Limb (tissue), 2 donors: ENCODE measurements around the gene FAM3C.

Source experiments
- DNase-seq, 2 donors: peaks; one replicate each; pipeline ENCODE4 v3.0.0-alpha.2; 2016; ENCODE audit errors: extremely low spot score in 2 of 2

The FAM3C gene

DNA sequence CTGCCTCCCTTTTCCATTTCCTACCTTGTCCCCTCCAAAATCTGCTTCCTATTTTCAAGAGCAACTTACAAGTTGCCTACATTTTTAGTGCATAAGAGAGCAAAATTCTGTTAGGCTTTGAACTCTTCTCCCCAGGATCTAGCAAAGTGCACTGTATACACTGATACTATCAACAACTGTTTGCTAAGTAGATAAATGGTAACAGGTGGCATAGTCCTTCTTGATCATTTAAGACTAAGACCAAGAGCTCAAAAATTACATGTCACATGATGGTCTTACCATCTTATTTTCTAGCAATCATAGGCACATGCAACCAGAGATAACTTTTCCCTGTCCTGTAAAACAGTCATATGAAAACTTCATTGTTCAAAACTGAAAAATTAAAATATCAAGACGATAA, 16.2 kb downstream of the FAM3C start:
- no peak for DNase-seq

DNA sequence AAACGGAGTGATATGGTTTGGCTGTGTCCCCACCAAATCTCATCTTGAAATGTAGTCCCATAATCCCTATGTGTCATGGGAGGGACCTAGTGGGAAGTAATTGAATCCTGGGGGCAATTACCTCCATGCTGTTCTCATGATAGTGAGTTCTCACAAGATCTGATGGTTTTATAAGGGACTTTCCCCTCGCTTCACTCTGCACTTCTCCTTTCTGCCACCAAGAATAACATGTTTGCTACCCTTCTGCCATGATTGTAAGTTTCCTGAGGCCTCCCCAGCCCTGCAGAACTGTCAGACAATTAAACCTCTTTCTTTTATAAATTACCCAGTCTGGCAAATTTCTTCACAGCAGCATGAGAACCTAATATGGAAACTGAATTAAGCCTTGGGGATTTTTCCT, 19.1 kb downstream of the FAM3C start:
- no peak for DNase-seq

DNA sequence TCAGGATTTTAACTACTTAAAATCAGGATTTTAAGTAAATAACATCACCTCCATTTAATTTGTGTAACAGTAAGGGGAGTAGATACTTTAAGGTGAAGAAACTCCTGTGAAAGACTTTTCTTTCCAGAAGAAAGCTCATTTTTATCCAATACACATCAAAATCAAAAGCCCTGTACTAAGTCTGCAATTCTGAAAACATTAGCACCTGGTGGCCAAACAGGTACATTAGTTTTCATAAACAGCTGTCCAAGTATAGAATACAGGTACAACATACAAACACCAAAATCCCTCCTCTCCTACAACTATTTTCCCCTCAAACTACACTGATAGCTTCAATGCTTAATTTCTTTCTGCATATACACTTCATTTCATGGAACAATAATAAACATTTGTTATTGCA, 22.9 kb downstream of the FAM3C start:
- DNase-seq, result no peak

- DNase-seq, result no peak
Measured at GRCh38 chr7:121372376-121373010, 23.6 kb downstream of the FAM3C start.

GRCh38 chr7:121371883-121372282, 24.2 kb downstream of the FAM3C start:
- DNase-seq, result no peak

DNA sequence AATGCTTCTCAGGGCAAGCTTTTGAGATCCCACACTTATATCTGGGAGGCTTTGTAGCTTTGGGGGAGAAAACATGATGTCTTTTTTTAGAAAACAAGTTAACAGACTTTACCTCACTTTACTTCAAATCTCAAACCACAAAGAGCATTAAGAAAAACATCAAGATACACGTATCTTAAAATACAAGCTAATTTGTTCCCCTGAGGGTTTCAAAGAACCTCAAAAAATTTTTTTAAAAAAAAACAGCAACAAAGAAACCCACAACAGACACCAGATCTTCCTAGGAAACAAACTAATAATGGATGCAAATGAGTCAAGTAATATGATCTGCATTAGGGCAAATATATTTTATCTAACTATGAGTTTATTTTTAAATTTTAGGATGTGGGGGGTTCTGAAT, 24.7 kb downstream of the FAM3C start:
- no peak for DNase-seq

- peak in 1 of 2 donors; percentile 42 for DNase-seq
Measured at GRCh38 chr7:121369462-121369861, 26.6 kb downstream of the FAM3C start.

- DNase-seq, result peak in 1 of 2 donors; percentile 73
Measured at GRCh38 chr7:121366852-121367431, 29.2 kb downstream of the FAM3C start.

DNA sequence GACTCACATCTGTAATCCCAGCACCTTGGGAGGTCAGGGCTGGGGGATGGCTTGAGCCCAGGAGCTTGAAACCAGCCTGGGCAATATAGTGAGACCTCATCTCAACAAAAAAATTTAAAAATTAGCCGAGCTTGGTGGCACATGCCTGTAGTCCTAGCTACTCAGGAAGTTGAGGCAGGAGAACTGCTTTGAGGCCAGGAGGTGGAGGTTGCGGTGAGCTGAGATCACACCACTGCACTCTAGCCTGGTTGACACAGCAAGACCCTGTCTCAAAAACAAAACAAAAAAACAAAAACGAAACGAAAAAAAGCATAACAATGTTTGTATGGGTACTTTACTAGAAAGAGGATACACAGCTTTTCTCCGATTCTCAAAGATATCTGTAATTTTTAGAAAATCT, 35.5 kb downstream of the FAM3C start:
- DNase-seq, result no peak

GRCh38 chr7:121355574-121355973, 40.5 kb downstream of the FAM3C start:
- DNase-seq, result no peak

DNA sequence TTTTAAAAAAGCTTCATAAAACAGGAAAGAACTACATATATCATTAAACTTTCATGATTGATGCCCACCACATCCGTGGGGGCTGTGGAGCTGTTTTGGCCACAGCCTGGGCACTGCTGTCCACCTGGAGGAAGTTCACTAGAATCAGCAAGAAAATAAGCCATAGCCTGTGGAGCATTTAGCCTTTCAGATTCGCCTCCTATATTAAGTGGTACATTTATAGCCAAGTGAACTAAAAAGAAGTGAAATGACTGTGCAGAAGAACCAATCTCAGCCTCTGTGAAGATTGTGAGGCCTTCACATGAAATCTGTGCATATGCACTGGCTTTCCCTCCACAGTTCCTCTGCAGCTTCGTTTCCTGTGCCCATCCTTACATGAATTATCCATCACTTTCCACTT, 43.8 kb downstream of the FAM3C start:
- DNase-seq, result no peak

GRCh38 chr7:121351682-121352081, 44.4 kb downstream of the FAM3C start:
- no peak for DNase-seq

GRCh38 chr7:121344497-121344896, 51.6 kb downstream of the FAM3C start:
- no peak for DNase-seq

DNA sequence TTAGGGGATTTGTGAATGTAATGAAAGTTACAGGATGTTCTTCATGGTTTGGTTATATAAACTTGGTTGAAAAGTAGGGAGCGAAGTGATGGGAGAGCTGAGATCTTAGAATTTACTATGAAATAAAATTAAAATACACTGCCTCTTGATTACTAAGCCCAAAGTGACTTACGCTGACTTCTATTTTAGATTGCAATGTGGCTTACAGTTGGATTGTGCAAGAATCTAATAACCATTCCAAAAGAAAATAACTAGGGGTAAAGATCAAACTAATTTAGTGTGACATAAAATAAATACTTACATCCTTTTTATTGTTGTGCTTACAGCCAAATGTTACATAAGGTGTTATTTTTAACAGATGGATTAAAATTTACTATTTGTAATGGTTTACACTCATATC, 52.0 kb downstream of the FAM3C start:
- no peak for DNase-seq

DNA sequence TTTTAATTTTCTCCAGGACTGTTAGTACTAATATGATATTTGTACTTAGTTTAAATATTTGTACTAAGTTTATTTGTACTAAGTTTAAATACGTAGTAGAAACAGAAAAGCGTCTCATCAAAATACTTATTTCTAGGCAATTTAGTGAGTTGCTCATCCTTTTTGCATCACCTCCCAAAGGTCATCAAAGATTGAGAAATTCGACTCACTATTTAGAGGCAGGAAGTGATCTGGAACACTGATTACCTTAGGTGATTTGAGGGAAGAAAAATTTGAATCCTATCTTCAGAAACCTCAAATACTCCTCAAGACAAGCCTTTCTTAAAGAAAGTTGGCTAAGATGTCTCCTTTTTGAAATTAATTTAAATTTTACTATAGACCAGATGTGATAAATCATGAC, 52.8 kb downstream of the FAM3C start:
- DNase-seq, result no peak

- DNase-seq, result no peak
Measured at GRCh38 chr7:121342631-121343030, 53.5 kb downstream of the FAM3C start.

- DNase-seq, result no peak
Measured at GRCh38 chr7:121341933-121342332, 54.2 kb downstream of the FAM3C start.

DNA sequence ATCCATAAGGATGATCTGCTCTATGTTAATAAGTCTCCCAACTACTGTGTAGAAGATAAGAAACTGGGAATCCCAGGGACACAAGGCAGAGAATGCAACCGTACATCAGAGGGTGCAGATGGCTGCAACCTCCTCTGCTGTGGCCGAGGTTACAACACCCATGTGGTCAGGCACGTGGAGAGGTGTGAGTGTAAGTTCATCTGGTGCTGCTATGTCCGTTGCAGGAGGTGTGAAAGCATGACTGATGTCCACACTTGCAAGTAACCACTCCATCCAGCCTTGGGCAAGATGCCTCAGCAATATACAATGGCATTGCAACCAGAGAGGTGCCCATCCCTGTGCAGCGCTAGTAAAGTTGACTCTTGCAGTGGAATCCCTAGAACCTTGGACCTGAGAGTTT, 57.0 kb downstream of the FAM3C start:
- no peak for DNase-seq

GRCh38 chr7:121337398-121337797, 58.7 kb downstream of the FAM3C start:
- no peak for DNase-seq

DNA sequence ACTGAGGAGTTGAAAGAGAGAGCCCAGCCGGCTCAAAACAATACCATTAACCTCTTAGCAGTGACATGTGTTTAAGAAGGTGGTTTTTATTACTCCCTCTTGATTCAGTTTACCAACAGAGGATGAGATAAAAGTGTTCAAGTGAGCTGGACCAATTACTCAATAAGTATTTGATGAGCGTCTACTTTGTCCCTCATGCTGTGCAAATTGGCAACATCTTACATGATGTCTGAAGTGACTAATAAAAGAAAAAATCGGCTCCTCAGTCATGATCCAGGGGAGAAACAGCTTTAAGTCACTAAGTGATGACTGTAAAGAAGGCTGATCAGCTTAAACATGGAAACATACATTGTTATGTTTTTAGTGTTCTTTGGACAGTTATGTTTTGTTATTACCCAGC, 59.5 kb downstream of the FAM3C start:
- DNase-seq, result no peak

GRCh38 chr7:121334875-121335648, 61.0 kb downstream of the FAM3C start:
- DNase-seq, result no peak

GRCh38 chr7:121334376-121334775, 61.7 kb downstream of the FAM3C start:
- no peak for DNase-seq

GRCh38 chr7:121331574-121331973, 64.5 kb downstream of the FAM3C start:
- DNase-seq, result no peak
